ENCODE data around the gene NELFA.

DNA sequence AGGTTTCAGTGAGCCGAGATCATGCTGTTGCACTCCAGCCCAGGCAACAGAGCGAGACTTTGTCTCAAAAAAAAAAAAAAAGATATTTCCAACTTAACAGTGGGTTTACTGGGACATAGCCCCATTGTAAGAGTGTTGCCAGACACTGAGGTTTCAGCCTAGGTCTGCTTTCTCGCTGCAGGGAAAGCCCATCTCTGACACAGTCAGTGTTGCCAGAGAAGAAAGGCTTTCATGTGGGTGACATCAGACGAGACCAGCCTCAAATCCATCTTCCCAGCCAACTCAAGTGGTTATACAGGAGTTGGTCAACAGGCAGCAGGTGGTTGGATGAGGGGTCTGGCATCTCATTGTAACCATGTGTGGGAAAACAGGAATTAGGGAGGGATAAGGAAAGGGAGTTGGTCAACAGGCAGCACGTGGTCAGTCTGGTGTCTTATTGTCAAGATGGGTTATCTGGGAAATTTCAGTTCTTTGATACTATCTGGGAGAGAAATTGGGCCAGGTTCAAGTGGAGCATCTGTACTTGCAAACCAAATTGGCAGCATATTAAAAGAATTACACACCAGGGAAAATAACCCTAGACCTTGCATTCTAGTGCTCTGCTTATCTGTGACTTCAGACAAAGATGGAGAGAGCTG is 41.1 kb downstream of the NELFA start:
- TF ChIP-seq, protein P1, sequence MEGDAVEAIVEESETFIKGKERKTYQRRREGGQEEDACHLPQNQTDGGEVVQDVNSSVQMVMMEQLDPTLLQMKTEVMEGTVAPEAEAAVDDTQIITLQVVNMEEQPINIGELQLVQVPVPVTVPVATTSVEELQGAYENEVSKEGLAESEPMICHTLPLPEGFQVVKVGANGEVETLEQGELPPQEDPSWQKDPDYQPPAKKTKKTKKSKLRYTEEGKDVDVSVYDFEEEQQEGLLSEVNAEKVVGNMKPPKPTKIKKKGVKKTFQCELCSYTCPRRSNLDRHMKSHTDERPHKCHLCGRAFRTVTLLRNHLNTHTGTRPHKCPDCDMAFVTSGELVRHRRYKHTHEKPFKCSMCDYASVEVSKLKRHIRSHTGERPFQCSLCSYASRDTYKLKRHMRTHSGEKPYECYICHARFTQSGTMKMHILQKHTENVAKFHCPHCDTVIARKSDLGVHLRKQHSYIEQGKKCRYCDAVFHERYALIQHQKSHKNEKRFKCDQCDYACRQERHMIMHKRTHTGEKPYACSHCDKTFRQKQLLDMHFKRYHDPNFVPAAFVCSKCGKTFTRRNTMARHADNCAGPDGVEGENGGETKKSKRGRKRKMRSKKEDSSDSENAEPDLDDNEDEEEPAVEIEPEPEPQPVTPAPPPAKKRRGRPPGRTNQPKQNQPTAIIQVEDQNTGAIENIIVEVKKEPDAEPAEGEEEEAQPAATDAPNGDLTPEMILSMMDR (IDR thresholded peaks at IDR 0.05), result no peak
- no peak for TF ChIP-seq POLR2A (IDR thresholded peaks at IDR 0.05)

Measured in breast epithelium (tissue), 3 donors.